Bronchial epithelial cell (primary cell): ENCODE measurements around the gene STK39. TPM values are rescaled to one million over a fixed set of nuclear protein-coding genes. Genes with fewer than 3 reads are reported as not detected.

Experiments
- DNase-seq: peaks from one replicate; pipeline ENCODE4 v3.0.0-alpha.2; 2010; ENCODE audit warnings: low read depth
- FAIRE-seq: peaks from 2 replicates; lab custom pipeline; 2011; peaks lifted over from hg19 to GRCh38; lab: Jason Lieb, UNC
- H3K27me3 ChIP-seq: 2 replicates; pipeline ENCODE4 v1.5.1; 2011; ENCODE audit warnings: low read length; ENCODE audit not compliant: control insufficient read depth, insufficient read depth
- H3K36me3 ChIP-seq: 2 replicates; pipeline ENCODE4 v1.5.1; 2011; ENCODE audit warnings: low read length; ENCODE audit not compliant: control insufficient read depth, insufficient read depth
- H3K4me3 ChIP-seq: 2 replicates; pipeline ENCODE4 v1.5.1; 2011; ENCODE audit warnings: mild to moderate bottlenecking, low read depth, low read length, control low read depth
- CTCF ChIP-seq: IDR thresholded peaks from 2 replicates; pipeline ENCODE4 v1.5.1; 2011; ENCODE audit warnings: mild to moderate bottlenecking, moderate library complexity, low read length, control low read depth, inconsistent platforms; ENCODE audit not compliant: insufficient read depth, severe bottlenecking
- total RNA-seq: library from RNA; depleted of rRNA; stranded (reverse); fragments of >200 nt; gene quantifications from 2 replicates; pipeline ENCODE4 v1.2.1, GENCODE V29; 2014

Gene STK39
- total RNA-seq, 1 donor from 2014 or later: 20.3 TPM

- Histone ChIP-seq H3K36me3 (no peaks in the 10 kb centered on the region), H3K27me3 (no peaks in the 10 kb centered on the region), H3K4me3 (no peak overlapping the region)
- TF ChIP-seq CTCF: no peak
- no peak for DNase-seq
- FAIRE-seq: no peak
These were observed 67.8 kb downstream of the STK39 start for GRCh38 chr2:168179592-168179991.

- FAIRE-seq: no peak
- Histone ChIP-seq H3K4me3 (no peak overlapping the region), H3K36me3 (no peaks in the 10 kb centered on the region), H3K27me3 (no peaks in the 10 kb centered on the region)
- DNase-seq: peak; percentile 28
- TF ChIP-seq CTCF: no peak
These were observed 68.7 kb downstream of the STK39 start for GRCh38 chr2:168178520-168179324.

GRCh38 chr2:168176402-168176801, 71.0 kb downstream of the STK39 start:
- FAIRE-seq: no peak
- DNase-seq: no peak
- no peak overlapping the region for H3K4me3 ChIP-seq
- H3K36me3 ChIP-seq: no peaks in the 10 kb centered on the region
- TF ChIP-seq CTCF: no peak
- no peaks in the 10 kb centered on the region for H3K27me3 ChIP-seq

GRCh38 chr2:168175469-168175868, 71.9 kb downstream of the STK39 start:
- DNase-seq (no peak), FAIRE-seq (no peak)
- no peak for TF ChIP-seq CTCF
- no peak overlapping the region for H3K4me3 ChIP-seq
- no peaks in the 10 kb centered on the region for H3K36me3 ChIP-seq
- H3K27me3 ChIP-seq: no peaks in the 10 kb centered on the region

GRCh38 chr2:168174756-168175155, 72.6 kb downstream of the STK39 start:
- FAIRE-seq (no peak), DNase-seq (no peak)
- Histone ChIP-seq H3K4me3 (no peak overlapping the region), H3K36me3 (no peaks in the 10 kb centered on the region), H3K27me3 (no peaks in the 10 kb centered on the region)
- no peak for TF ChIP-seq CTCF

- no peak for DNase-seq
- TF ChIP-seq CTCF: no peak
- Histone ChIP-seq H3K36me3 (no peaks in the 10 kb centered on the region), H3K4me3 (no peak overlapping the region), H3K27me3 (no peaks in the 10 kb centered on the region)
- no peak for FAIRE-seq
These were observed 75.3 kb downstream of the STK39 start for GRCh38 chr2:168172071-168172470.
